Hepatocyte (in vitro differentiated cells): Measurements from ENCODE around the gene ATAD3B.
"Not testable (repeated sequence)": the region's sequence is repeated elsewhere in the genome, so short reads cannot be mapped to it uniquely, and the experiment has no call there.

Experiments used
- CTCF ChIP-seq: fragments of 200-600 bp; sonication (generic); IDR thresholded peaks from 2 replicates; pipeline ENCODE4 v1.5.1; 2016; ENCODE audit warnings: antibody characterized with exemption, mild to moderate bottlenecking; ENCODE audit not compliant: poor library complexity
- EZH2 ChIP-seq: fragments of 200-600 bp; sonication (generic); IDR thresholded peaks from 2 replicates; pipeline ENCODE4 v1.6.1; 2016; ENCODE audit warnings: antibody characterized with exemption, mild to moderate bottlenecking, borderline replicate concordance
- EZH2phosphoT487 ChIP-seq: fragments of 200-600 bp; sonication (generic); IDR thresholded peaks from one replicate; pipeline ENCODE4 v1.6.1; 2018; ENCODE audit warnings: antibody characterized with exemption, mild to moderate bottlenecking, low read depth, moderate library complexity; ENCODE audit not compliant: unreplicated experiment, severe bottlenecking

- TF ChIP-seq CTCF, EZH2, EZH2phosphoT487: not testable (repeated sequence)
Measured at GRCh38 chr1:1480488-1480867, 8.9 kb downstream of the ATAD3B start.
